ENCODE measurements around the gene CLASP1.
"Not testable (repeated sequence)": the region's sequence is repeated elsewhere in the genome, so short reads cannot be mapped to it uniquely, and the experiment has no call there.

CLASP1 gene

GRCh38 chr2:121468936-121469335, 180.3 kb downstream of the CLASP1 start:
- no peak for DNase-seq

GRCh38 chr2:121459291-121459690, 190.0 kb downstream of the CLASP1 start:
- DNase-seq: no peak

GRCh38 chr2:121456325-121456724, 192.9 kb downstream of the CLASP1 start:
- no peak for DNase-seq

- DNase-seq: no peak
These were observed 193.8 kb downstream of the CLASP1 start for GRCh38 chr2:121455446-121455845.

GRCh38 chr2:121454549-121455090, 194.6 kb downstream of the CLASP1 start:
- DNase-seq: no peak

- no peak for DNase-seq
These were observed 197.9 kb downstream of the CLASP1 start for GRCh38 chr2:121451398-121451797.

- no peak for DNase-seq
These were observed 199.0 kb downstream of the CLASP1 start for GRCh38 chr2:121450301-121450700.

- DNase-seq: no peak
These were observed 202.5 kb downstream of the CLASP1 start for GRCh38 chr2:121446647-121447241.

GRCh38 chr2:121442889-121443288, 206.4 kb downstream of the CLASP1 start:
- no peak for DNase-seq

- not testable (repeated sequence) for DNase-seq
These were observed 211.0 kb downstream of the CLASP1 start for GRCh38 chr2:121438290-121438689.

- no peak for DNase-seq
These were observed 212.3 kb downstream of the CLASP1 start for GRCh38 chr2:121436918-121437317.

- no peak for DNase-seq
These were observed 213.5 kb downstream of the CLASP1 start for GRCh38 chr2:121435790-121436189.

GRCh38 chr2:121431214-121431613, 218.0 kb downstream of the CLASP1 start:
- no peak for DNase-seq

GRCh38 chr2:121429927-121430520, 219.2 kb downstream of the CLASP1 start:
- DNase-seq: no peak

GRCh38 chr2:121429119-121429903, 220.0 kb downstream of the CLASP1 start:
- no peak for DNase-seq

- DNase-seq: no peak
These were observed 222.0 kb downstream of the CLASP1 start for GRCh38 chr2:121427187-121427689.

GRCh38 chr2:121420486-121420885, 228.8 kb downstream of the CLASP1 start:
- DNase-seq: no peak

GRCh38 chr2:121419081-121419699, 230.1 kb downstream of the CLASP1 start:
- DNase-seq: no peak

- DNase-seq: no peak
These were observed 230.7 kb downstream of the CLASP1 start for GRCh38 chr2:121418494-121419058.

- DNase-seq: no peak
These were observed 231.4 kb downstream of the CLASP1 start for GRCh38 chr2:121417826-121418225.

GRCh38 chr2:121415727-121416126, 233.5 kb downstream of the CLASP1 start:
- no peak for DNase-seq

- DNase-seq: no peak
These were observed 236.9 kb downstream of the CLASP1 start for GRCh38 chr2:121412349-121412748.

- DNase-seq: no peak
These were observed 239.3 kb downstream of the CLASP1 start for GRCh38 chr2:121409966-121410365.
